ENCODE measurements around the gene KIF1C. TPM values are rescaled to one million over a fixed set of nuclear protein-coding genes. Genes with fewer than 3 reads are reported as not detected.
A peak's percentile ranks its signal among the peaks of the same experiment; 100 is the strongest.

KIF1C gene
- total and polyA plus RNA-seq, 7 donors = 46.4 to 164 (median 85.6) TPM

DNA sequence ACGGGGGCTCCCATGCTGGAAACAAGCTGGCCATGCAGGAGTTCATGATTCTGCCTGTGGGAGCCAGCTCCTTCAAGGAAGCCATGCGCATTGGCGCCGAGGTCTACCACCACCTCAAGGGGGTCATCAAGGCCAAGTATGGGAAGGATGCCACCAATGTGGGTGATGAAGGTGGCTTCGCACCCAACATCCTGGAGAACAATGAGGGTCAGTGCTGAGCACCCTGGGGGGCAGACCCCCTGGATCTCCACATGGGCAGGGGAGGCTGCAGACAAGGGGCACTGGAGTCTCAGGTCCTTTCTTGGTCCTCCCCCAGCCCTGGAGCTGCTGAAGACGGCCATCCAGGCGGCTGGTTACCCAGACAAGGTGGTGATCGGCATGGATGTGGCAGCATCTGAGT is 42.7 kb upstream of the KIF1C start:
- H3K27me3 ChIP-seq = no peaks in the 10 kb centered on the region
- intact Hi-C loops (cut with DNase I) = no loop called here
- DNase-seq = no peak
- no peak overlapping the region for H3K27ac ChIP-seq
- H3K9me3 ChIP-seq = no peaks in the 10 kb centered on the region
- no peak for TF ChIP-seq POLR2A (IDR thresholded peaks at IDR 0.05)
- H3K4me1 ChIP-seq = peaks cover 0 to 15% (median 13%) of the 10 kb centered on the region in 4 donors
- WGBS, 2 donors = 97 to 98% methylated on average over 8 of the region's 8 CpGs
- no peak overlapping the region for H3K4me3 ChIP-seq
- H3K36me3 ChIP-seq = peaks cover 8 to 21% (median 14%) of the 10 kb centered on the region in 4 donors

DNA sequence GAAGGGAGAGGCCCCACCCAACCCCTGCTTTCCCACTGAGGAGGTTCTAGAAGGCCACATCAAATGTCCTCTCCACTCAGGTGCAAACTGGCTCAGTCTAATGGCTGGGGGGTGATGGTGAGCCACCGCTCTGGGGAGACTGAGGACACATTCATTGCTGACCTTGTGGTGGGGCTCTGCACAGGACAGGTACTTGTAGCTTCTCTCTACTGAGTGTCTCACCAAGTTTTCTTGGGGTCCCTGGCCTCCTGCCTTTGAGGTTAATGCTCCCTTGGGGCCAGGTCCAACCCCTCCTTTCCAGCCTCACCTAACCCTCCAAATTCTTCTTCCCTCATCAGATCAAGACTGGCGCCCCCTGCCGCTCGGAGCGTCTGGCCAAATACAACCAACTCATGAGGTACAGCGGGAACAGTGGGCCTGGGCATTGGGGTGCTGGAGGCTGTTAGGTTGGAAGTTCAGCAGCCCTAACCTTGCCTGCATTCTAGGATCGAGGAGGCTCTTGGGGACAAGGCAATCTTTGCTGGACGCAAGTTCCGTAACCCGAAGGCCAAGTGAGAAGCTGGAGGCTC is 41.2 kb upstream of the KIF1C start:
- Histone ChIP-seq H3K27ac (no peak overlapping the region), H3K27me3 (no peaks in the 10 kb centered on the region), H3K36me3 (peaks cover 13 to 35% (median 18%) of the 10 kb centered on the region in 4 donors), H3K4me3 (no peak overlapping the region), H3K4me1 (peaks cover 0 to under 1% (median under 1%) of the 10 kb centered on the region in 4 donors), H3K9me3 (no peaks in the 10 kb centered on the region)
- TF ChIP-seq POLR2A (IDR thresholded peaks at IDR 0.05) (no peak), POLR2AphosphoS5 (IDR thresholded peaks at IDR 0.05) (no peak), EP300 (IDR thresholded peaks at IDR 0.05) (no peak)
- TF ChIP-seq, protein P1, sequence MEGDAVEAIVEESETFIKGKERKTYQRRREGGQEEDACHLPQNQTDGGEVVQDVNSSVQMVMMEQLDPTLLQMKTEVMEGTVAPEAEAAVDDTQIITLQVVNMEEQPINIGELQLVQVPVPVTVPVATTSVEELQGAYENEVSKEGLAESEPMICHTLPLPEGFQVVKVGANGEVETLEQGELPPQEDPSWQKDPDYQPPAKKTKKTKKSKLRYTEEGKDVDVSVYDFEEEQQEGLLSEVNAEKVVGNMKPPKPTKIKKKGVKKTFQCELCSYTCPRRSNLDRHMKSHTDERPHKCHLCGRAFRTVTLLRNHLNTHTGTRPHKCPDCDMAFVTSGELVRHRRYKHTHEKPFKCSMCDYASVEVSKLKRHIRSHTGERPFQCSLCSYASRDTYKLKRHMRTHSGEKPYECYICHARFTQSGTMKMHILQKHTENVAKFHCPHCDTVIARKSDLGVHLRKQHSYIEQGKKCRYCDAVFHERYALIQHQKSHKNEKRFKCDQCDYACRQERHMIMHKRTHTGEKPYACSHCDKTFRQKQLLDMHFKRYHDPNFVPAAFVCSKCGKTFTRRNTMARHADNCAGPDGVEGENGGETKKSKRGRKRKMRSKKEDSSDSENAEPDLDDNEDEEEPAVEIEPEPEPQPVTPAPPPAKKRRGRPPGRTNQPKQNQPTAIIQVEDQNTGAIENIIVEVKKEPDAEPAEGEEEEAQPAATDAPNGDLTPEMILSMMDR (IDR thresholded peaks at IDR 0.05) = peak in 1 of 4 experiments; percentile 7
- intact Hi-C loops (cut with DNase I) = no loop called here
- WGBS, 2 donors = 89% methylated on average over 10 of the region's 10 CpGs
- no peak for DNase-seq

DNA sequence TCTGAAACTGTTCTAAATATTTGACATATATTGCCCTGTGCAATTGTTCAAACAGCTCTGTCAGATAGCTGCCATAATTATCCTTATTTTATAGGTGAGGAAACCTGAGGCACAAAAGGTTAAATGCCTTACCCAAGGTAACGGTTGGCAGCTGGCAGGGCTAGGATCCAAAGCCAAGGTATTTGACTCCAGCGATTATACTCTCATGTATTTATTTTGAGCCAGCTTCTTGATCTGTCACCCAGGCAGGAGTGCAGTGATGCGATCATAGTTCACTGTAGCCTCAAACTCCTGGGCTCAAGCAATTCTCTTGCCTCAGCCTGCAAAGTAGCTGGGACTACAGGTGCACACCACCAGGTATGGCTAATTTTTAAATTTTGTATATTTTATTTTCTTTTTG is 39.6 kb upstream of the KIF1C start:
- H3K4me1 ChIP-seq = no peaks in the 10 kb centered on the region
- H3K9me3 ChIP-seq = no peaks in the 10 kb centered on the region
- H3K4me3 ChIP-seq = no peak overlapping the region
- no peaks in the 10 kb centered on the region for H3K27me3 ChIP-seq
- no peak for DNase-seq
- peaks cover 13 to 39% (median 18%) of the 10 kb centered on the region in 4 donors for H3K36me3 ChIP-seq
- TF ChIP-seq, protein P1 (IDR thresholded peaks at IDR 0.05) = no peak
- no peak for TF ChIP-seq POLR2A (IDR thresholded peaks at IDR 0.05)
- TF ChIP-seq POLR2AphosphoS5 (IDR thresholded peaks at IDR 0.05) = no peak
- no peak for TF ChIP-seq EP300 (IDR thresholded peaks at IDR 0.05)
- intact Hi-C loops (cut with DNase I) = no loop called here
- 37 to 65% methylated on average over 3 of the region's 3 CpGs for WGBS, 2 donors
- H3K27ac ChIP-seq = no peak overlapping the region

DNA sequence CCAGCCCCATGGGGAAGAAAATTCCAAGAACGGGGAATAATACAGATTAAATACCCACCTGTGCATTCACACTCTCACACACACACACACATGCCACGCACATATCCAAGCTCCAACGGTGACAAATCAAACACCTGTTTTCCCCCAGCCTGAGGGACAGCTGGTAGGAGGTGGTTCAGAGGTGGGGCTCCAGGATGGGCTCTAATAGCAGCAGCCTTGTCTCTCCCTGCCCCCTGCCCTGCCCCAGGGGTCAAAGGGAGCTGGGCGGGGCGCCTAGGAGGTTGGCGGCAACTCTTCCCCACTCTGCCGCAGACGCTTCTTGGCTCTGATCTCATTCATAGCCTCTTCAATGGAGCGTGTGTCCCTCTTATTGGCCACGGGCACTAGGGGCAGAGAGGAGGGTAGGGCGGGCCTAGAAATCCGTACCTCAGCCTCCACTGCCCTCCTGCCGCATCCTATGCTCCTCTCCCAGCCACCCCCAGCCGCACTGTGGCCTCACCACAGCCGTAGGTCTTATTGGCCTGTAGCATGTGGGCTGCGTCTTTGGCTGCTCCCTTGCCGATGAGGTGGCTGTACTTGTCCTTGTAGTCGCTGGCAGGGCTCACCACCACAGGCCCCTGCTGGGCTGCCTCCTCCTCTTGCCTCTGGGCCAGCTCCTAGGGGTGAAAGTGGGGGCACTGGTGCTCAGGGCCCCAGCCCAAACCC is 38.3 kb upstream of the KIF1C start:
- Histone ChIP-seq H3K27me3 (no peaks in the 10 kb centered on the region), H3K27ac (no peak overlapping the region), H3K36me3 (peaks cover 13 to 39% (median 18%) of the 10 kb centered on the region in 4 donors), H3K4me3 (no peak overlapping the region), H3K9me3 (no peaks in the 10 kb centered on the region), H3K4me1 (no peaks in the 10 kb centered on the region)
- TF ChIP-seq POLR2AphosphoS5 (IDR thresholded peaks at IDR 0.05) = no peak
- TF ChIP-seq, protein P1 (IDR thresholded peaks at IDR 0.05) = no peak
- no peak for TF ChIP-seq POLR2A (IDR thresholded peaks at IDR 0.05)
- TF ChIP-seq EP300 (IDR thresholded peaks at IDR 0.05) = no peak
- no peak for DNase-seq
- intact Hi-C loops (cut with DNase I) = no loop called here
- 51 to 82% methylated on average over 18 of the region's 18 CpGs for WGBS, 2 donors

DNA sequence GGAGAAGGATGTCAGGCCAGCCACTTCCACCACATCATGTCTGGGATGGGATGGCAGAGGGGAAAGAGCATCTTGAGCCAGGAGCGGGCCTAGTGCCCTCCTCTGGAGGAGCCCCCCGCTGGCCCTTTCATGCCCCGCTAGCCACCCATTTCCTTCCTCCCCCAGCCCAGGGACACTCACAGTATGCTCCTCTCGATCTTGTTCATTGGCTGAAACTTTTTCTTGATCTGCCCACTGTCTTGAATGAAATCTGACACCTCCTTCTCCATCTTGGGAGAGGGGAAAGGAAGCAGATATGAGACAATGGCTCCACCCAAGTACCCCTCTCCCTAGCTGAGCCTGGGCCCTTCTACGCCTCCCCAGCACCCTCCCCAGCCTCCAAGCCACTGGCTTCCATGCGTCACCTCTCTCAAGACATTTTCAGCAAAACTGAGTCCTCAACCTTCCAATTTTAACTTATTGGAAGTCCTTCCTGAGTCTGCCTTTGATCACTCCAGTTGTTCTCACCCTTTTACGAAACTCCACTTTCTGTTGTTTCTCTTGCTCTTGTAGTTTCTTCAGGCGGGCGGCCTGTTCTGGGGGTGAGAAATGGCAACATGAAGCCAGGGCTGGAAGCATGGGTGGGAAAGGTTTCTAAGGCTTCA is 37.3 kb upstream of the KIF1C start:
- H3K27ac ChIP-seq = no peak overlapping the region
- no peaks in the 10 kb centered on the region for H3K9me3 ChIP-seq
- intact Hi-C loops (cut with DNase I) = no loop called here
- no peaks in the 10 kb centered on the region for H3K27me3 ChIP-seq
- H3K4me3 ChIP-seq = no peak overlapping the region
- H3K36me3 ChIP-seq = peaks cover 13 to 39% (median 18%) of the 10 kb centered on the region in 4 donors
- WGBS, 2 donors = 89 to 95% methylated on average over 9 of the region's 9 CpGs
- peaks cover 0 to 8% (median 1%) of the 10 kb centered on the region in 4 donors for H3K4me1 ChIP-seq
- DNase-seq = no peak
- no peak for TF ChIP-seq POLR2A (IDR thresholded peaks at IDR 0.05)
- TF ChIP-seq POLR2AphosphoS5 (IDR thresholded peaks at IDR 0.05) = no peak
- no peak for TF ChIP-seq EP300 (IDR thresholded peaks at IDR 0.05)
- TF ChIP-seq, protein P1 (IDR thresholded peaks at IDR 0.05) = no peak
